Colonic mucosa (tissue), 4 donors: ENCODE results near the gene USO1. TPM values are rescaled to one million over a fixed set of nuclear protein-coding genes. Genes with fewer than 3 reads are reported as not detected.

Experiments used
- DNase-seq: peaks from one replicate; pipeline ENCODE4 v3.0.0-alpha.2; 2020
- H3K27ac ChIP-seq: fragments of 200-600 bp; one replicate; pipeline ENCODE4 v1.8.0; 2021
- H3K27me3 ChIP-seq: fragments of 200-600 bp; one replicate; pipeline ENCODE4 v1.8.0; 2021
- H3K36me3 ChIP-seq: fragments of 200-600 bp; one replicate; pipeline ENCODE4 v1.8.0; 2021
- H3K4me1 ChIP-seq: fragments of 200-600 bp; one replicate; pipeline ENCODE4 v1.8.0; 2021; ENCODE audit warnings: mild to moderate bottlenecking
- H3K4me3 ChIP-seq: fragments of 200-600 bp; one replicate; pipeline ENCODE4 v1.8.0; 2021
- H3K9ac ChIP-seq, 2 donors: one replicate each; pipeline ENCODE4 v1.7.0; 2013; ENCODE audit warnings: control low read depth in 2 of 2, low read depth in 2 of 2, low read length in 2 of 2
- H3K9me3 ChIP-seq: fragments of 200-600 bp; one replicate; pipeline ENCODE4 v1.8.0; 2021
- CTCF ChIP-seq: fragments of 200-600 bp; IDR thresholded peaks from one replicate; pipeline ENCODE4 v1.8.0; 2022; ENCODE audit warnings: antibody characterized with exemption, mild to moderate bottlenecking
- intact Hi-C: fragments of 100-400 bp; cut with DNase I; formaldehyde crosslinking; loops from one replicate; pipeline ENCODE4 v1.14.1; 2022
- total RNA-seq, 2 donors: library from RNA; stranded (reverse); fragmentation: NEBNext Ultra II Directional in 1 of 2; extraction: Animal tissue kit (Norgen Biotek cat#: 25700) in 1 of 2; gene quantifications; one replicate each; pipeline ENCODE4 v1.2.1, GENCODE V29; 2021
- donor health status: healthy.
- donor health status: DM: no; HTN: no; CAD: no.
- donor health status: DM: no; HTN: no; CAD: no.

Gene USO1
- total RNA-seq, result 10 to 100 TPM; 54.7 to 63.0 TPM

GRCh38 chr4:75724066-75724866, at the start of gene USO1:
USO1 (plus strand) TSS chr4:75724577; CDS start chr4:75724820, 243 bp downstream.
- peaks cover 8% of the 10 kb centered on the region for H3K4me1 ChIP-seq
- H3K4me3 ChIP-seq, result peak within 1 kb of the TSS; percentile 95
- H3K27ac ChIP-seq, result peak within 1 kb of the TSS; percentile 95
- peak; percentile 100 for DNase-seq
- intact Hi-C loops, result no loop called here
- no peaks in the 10 kb centered on the region for H3K27me3 ChIP-seq
- H3K9ac ChIP-seq, result peak within 1 kb of the TSS; percentile 97 to 98
- no peaks in the 10 kb centered on the region for H3K9me3 ChIP-seq
- no peaks in the 10 kb centered on the region for H3K36me3 ChIP-seq
- TF ChIP-seq CTCF, result peak; percentile 76

- H3K4me3 ChIP-seq, result no peak overlapping the region
- H3K36me3 ChIP-seq, result no peaks in the 10 kb centered on the region
- H3K27me3 ChIP-seq, result no peaks in the 10 kb centered on the region
- H3K9ac ChIP-seq, result peak overlapping the region in 1 of 2 donors; percentile 28
- DNase-seq, result peak; percentile 36
- intact Hi-C loops, result no loop called here
- no peaks in the 10 kb centered on the region for H3K9me3 ChIP-seq
- TF ChIP-seq CTCF, result no peak
- peaks cover 6% of the 10 kb centered on the region for H3K4me1 ChIP-seq
- H3K27ac ChIP-seq, result peak overlapping the region; percentile 99
Observed at GRCh38 chr4:75675004-75675531, 49.3 kb upstream of the USO1 start.

- intact Hi-C loops, result no loop called here
- H3K27ac ChIP-seq, result no peak overlapping the region
- no peak overlapping the region for H3K4me3 ChIP-seq
- H3K9ac ChIP-seq, result no peak overlapping the region
- H3K4me1 ChIP-seq, result peaks cover 5% of the 10 kb centered on the region
- no peaks in the 10 kb centered on the region for H3K9me3 ChIP-seq
- no peaks in the 10 kb centered on the region for H3K36me3 ChIP-seq
- TF ChIP-seq CTCF, result no peak
- H3K27me3 ChIP-seq, result no peaks in the 10 kb centered on the region
- no peak for DNase-seq
Observed at GRCh38 chr4:75678473-75678872, 45.9 kb upstream of the USO1 start.

- no peak overlapping the region for H3K4me3 ChIP-seq
- intact Hi-C loops, result no loop called here
- no peak overlapping the region for H3K27ac ChIP-seq
- H3K9me3 ChIP-seq, result no peaks in the 10 kb centered on the region
- no peak for TF ChIP-seq CTCF
- no peaks in the 10 kb centered on the region for H3K27me3 ChIP-seq
- DNase-seq, result no peak
- peaks cover 3% of the 10 kb centered on the region for H3K4me1 ChIP-seq
- no peaks in the 10 kb centered on the region for H3K36me3 ChIP-seq
- no peak overlapping the region for H3K9ac ChIP-seq
Observed at GRCh38 chr4:75678965-75679364, 45.4 kb upstream of the USO1 start.

- intact Hi-C loops, result no loop called here
- TF ChIP-seq CTCF, result no peak
- Histone ChIP-seq H3K9ac (no peak overlapping the region), H3K4me1 (no peaks in the 10 kb centered on the region), H3K27ac (no peak overlapping the region), H3K4me3 (no peak overlapping the region), H3K36me3 (no peaks in the 10 kb centered on the region), H3K9me3 (no peaks in the 10 kb centered on the region), H3K27me3 (no peaks in the 10 kb centered on the region)
- DNase-seq, result no peak
Observed at GRCh38 chr4:75679876-75680575, 44.4 kb upstream of the USO1 start.
